ENCODE measurements around the gene HSD17B7. TPM values are rescaled to one million over a fixed set of nuclear protein-coding genes. Genes with fewer than 3 reads are reported as not detected.

The HSD17B7 gene
- polyA plus RNA-seq, 3 donors = 11.6 to 15.4 (median 11.9) TPM

- H3K9me3 Mint-ChIP-seq = peaks cover 0 to 2% (median 0%) of the 10 kb centered on the region in 7 donors
- Histone ChIP-seq H3K4me1 (ENCODE audit: control insufficient read depth in 1 of 2, insufficient read depth in 2 of 2, low read length in 2 of 2) (no peaks in the 10 kb centered on the region), H3K4me2 (replicated peaks; ENCODE audit: extremely low read depth, low read length, poor library complexity, severe bottlenecking) (no peak overlapping the region), H3K79me2 (ENCODE audit: insufficient read depth, low read length) (no peaks in the 10 kb centered on the region), H3K9me3 (replicated peaks in 1 of 2; ENCODE audit: control insufficient read depth in 1 of 2, insufficient read depth in 1 of 2, low read length in 2 of 2) (no peaks in the 10 kb centered on the region), H3K4me3 (replicated peaks in 1 of 3; ENCODE audit: low read depth in 2 of 3, low read length in 3 of 3) (no peak overlapping the region), H3K36me3 (replicated peaks in 1 of 2; ENCODE audit: control insufficient read depth in 1 of 2, insufficient read depth in 2 of 2, low read length in 2 of 2) (no peaks in the 10 kb centered on the region), H4K20me1 (ENCODE audit: insufficient read depth, low read length) (no peaks in the 10 kb centered on the region), H3K27ac (ENCODE audit: low read depth in 1 of 2, low read length in 2 of 2) (no peak overlapping the region), H2AFZ (ENCODE audit: insufficient read depth, low read depth, low read length, poor library complexity, severe bottlenecking) (no peak overlapping the region), H3K9ac (ENCODE audit: insufficient read depth, low read length, poor library complexity, severe bottlenecking) (no peak overlapping the region), H3K27me3 (ENCODE audit: control insufficient read depth in 2 of 2, insufficient read depth in 2 of 2, low read length in 2 of 2) (no peaks in the 10 kb centered on the region)
- DNase-seq = peak; percentile 45 to 63 (median 46)
- H3K27ac Mint-ChIP-seq = no peak overlapping the region
- TF ChIP-seq, protein P1, sequence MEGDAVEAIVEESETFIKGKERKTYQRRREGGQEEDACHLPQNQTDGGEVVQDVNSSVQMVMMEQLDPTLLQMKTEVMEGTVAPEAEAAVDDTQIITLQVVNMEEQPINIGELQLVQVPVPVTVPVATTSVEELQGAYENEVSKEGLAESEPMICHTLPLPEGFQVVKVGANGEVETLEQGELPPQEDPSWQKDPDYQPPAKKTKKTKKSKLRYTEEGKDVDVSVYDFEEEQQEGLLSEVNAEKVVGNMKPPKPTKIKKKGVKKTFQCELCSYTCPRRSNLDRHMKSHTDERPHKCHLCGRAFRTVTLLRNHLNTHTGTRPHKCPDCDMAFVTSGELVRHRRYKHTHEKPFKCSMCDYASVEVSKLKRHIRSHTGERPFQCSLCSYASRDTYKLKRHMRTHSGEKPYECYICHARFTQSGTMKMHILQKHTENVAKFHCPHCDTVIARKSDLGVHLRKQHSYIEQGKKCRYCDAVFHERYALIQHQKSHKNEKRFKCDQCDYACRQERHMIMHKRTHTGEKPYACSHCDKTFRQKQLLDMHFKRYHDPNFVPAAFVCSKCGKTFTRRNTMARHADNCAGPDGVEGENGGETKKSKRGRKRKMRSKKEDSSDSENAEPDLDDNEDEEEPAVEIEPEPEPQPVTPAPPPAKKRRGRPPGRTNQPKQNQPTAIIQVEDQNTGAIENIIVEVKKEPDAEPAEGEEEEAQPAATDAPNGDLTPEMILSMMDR (IDR thresholded peaks at IDR 0.05) = peak; percentile 91
- H3K36me3 Mint-ChIP-seq = no peaks in the 10 kb centered on the region
- no peaks in the 10 kb centered on the region for H3K4me1 Mint-ChIP-seq
- peaks cover 5 to 10% (median 10%) of the 10 kb centered on the region in 3 donors for H3K27me3 Mint-ChIP-seq (ENCODE audit: low read depth in 3 of 3)
- WGBS (ENCODE audit: insufficient coverage) = no CpG with 5 or more reads among the region's 3 CpGs
- no peak overlapping the region for H3K4me3 Mint-ChIP-seq
- intact Hi-C loops (cut with micrococcal nuclease) = no loop called here
Observed at GRCh38 chr1:162847839-162848453, 57.4 kb downstream of the HSD17B7 start.

DNA sequence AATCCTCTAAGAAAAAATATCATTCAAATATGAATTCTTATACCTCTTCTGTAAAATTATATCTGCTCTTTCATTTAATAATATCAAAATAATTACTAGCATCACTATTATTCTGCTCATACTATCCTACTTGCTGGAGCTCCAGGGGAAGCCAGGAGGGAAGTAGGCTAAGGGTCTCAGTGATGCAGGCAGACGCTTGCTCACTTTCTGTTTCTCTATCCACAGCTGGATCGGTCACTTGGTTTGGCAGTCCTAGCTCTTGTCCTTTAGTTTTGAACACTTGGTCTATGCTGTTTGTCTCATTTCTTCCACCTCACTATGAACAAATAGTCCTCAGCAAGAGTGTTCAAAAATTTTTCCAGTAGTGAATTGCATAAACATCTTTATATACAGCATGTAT lies 59.2 kb downstream of the HSD17B7 start:
- no peaks in the 10 kb centered on the region for H3K9me3 Mint-ChIP-seq
- no peaks in the 10 kb centered on the region for H3K27me3 ChIP-seq (ENCODE audit: control insufficient read depth in 2 of 2, insufficient read depth in 2 of 2, low read length in 2 of 2)
- H3K4me3 Mint-ChIP-seq = no peak overlapping the region
- no peak for DNase-seq
- no peaks in the 10 kb centered on the region for H3K79me2 ChIP-seq (ENCODE audit: insufficient read depth, low read length)
- H3K27ac Mint-ChIP-seq = no peak overlapping the region
- no peak overlapping the region for H3K4me2 ChIP-seq (replicated peaks; ENCODE audit: extremely low read depth, low read length, poor library complexity, severe bottlenecking)
- TF ChIP-seq, protein P1 (IDR thresholded peaks at IDR 0.05) = no peak
- H3K4me1 Mint-ChIP-seq = peaks cover 1% of the 10 kb centered on the region
- peaks cover 5 to 8% (median 7%) of the 10 kb centered on the region in 3 donors for H3K27me3 Mint-ChIP-seq (ENCODE audit: low read depth in 3 of 3)
- no peaks in the 10 kb centered on the region for H3K36me3 Mint-ChIP-seq
- H3K4me3 ChIP-seq (replicated peaks in 1 of 3; ENCODE audit: low read depth in 2 of 3, low read length in 3 of 3) = no peak overlapping the region
- H3K9ac ChIP-seq (ENCODE audit: insufficient read depth, low read length, poor library complexity, severe bottlenecking) = no peak overlapping the region
- intact Hi-C loops (cut with micrococcal nuclease) = no loop called here
- H4K20me1 ChIP-seq (ENCODE audit: insufficient read depth, low read length) = no peaks in the 10 kb centered on the region
- H3K27ac ChIP-seq (ENCODE audit: low read depth in 1 of 2, low read length in 2 of 2) = no peak overlapping the region
- WGBS (ENCODE audit: insufficient coverage) = 80% methylated on average over 2 of the region's 2 CpGs
- H3K9me3 ChIP-seq (replicated peaks in 1 of 2; ENCODE audit: control insufficient read depth in 1 of 2, insufficient read depth in 1 of 2, low read length in 2 of 2) = no peaks in the 10 kb centered on the region
- H3K4me1 ChIP-seq (ENCODE audit: control insufficient read depth in 1 of 2, insufficient read depth in 2 of 2, low read length in 2 of 2) = no peaks in the 10 kb centered on the region
- H2AFZ ChIP-seq (ENCODE audit: insufficient read depth, low read depth, low read length, poor library complexity, severe bottlenecking) = no peak overlapping the region
- no peaks in the 10 kb centered on the region for H3K36me3 ChIP-seq (replicated peaks in 1 of 2; ENCODE audit: control insufficient read depth in 1 of 2, insufficient read depth in 2 of 2, low read length in 2 of 2)
